Spleen (tissue), 7 donors: Measurements from ENCODE around the gene HLA-B.

Experiments
- POLR2A ChIP-seq, 3 donors: fragments of 450-650 bp; IDR thresholded peaks; one replicate each; pipeline ENCODE4 v1.5.1; 2017; ENCODE audit warnings: antibody characterized with exemption in 3 of 3, mild to moderate bottlenecking in 1 of 3
- POLR2AphosphoS5 ChIP-seq, 3 donors: sonication (generic); formaldehyde crosslinking; IDR thresholded peaks; one replicate each; pipeline ENCODE4 v1.5.1; 2017; ENCODE audit warnings: antibody characterized with exemption in 3 of 3
- TF ChIP-seq, protein P1 (sequence below), 11 experiments: fragments of 200-600 bp in 7 of 11; fragments of 450-650 bp in 4 of 11; sonication (generic) in 4 of 11; IDR thresholded peaks in 8 of 11; conservative IDR thresholded peaks in 3 of 11; 1 replicate in 7 of 11; 2 replicates in 4 of 11; pipeline versions ENCODE4 v1.4.0 to v1.8.0; 2016 to 2021; ENCODE audit warnings: antibody characterized with exemption in 11 of 11, inconsistent platforms in 4 of 11, mild to moderate bottlenecking in 1 of 11
- donor health status: DM: no; HTN: no; CAD: no; lungs with moderate emphysema.
- donor health status: DM: no; HTN: no; CAD: no.
- donor health status: DM: no; HTN: no; CAD: no.

GRCh38 chr6:31375699-31376098, 18.7 kb upstream of the HLA-B start:
- TF ChIP-seq, protein P1, sequence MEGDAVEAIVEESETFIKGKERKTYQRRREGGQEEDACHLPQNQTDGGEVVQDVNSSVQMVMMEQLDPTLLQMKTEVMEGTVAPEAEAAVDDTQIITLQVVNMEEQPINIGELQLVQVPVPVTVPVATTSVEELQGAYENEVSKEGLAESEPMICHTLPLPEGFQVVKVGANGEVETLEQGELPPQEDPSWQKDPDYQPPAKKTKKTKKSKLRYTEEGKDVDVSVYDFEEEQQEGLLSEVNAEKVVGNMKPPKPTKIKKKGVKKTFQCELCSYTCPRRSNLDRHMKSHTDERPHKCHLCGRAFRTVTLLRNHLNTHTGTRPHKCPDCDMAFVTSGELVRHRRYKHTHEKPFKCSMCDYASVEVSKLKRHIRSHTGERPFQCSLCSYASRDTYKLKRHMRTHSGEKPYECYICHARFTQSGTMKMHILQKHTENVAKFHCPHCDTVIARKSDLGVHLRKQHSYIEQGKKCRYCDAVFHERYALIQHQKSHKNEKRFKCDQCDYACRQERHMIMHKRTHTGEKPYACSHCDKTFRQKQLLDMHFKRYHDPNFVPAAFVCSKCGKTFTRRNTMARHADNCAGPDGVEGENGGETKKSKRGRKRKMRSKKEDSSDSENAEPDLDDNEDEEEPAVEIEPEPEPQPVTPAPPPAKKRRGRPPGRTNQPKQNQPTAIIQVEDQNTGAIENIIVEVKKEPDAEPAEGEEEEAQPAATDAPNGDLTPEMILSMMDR (IDR thresholded peaks at IDR 0.05 in 8 of 11, conservative IDR thresholded peaks at IDR 0.05 in 3 of 11) = no peak
- TF ChIP-seq POLR2A (IDR thresholded peaks at IDR 0.05) = no peak
- no peak for TF ChIP-seq POLR2AphosphoS5 (IDR thresholded peaks at IDR 0.05)
